HepG2 (cell line): ENCODE measurements around the gene TRIM25. TPM values are rescaled to one million over a fixed set of nuclear protein-coding genes. Genes with fewer than 3 reads are reported as not detected.

Experiments
- ATAC-seq: fragments of 200-7000 bp; cut with Tn5 transposase; 3 replicates; pipeline ENCODE4 v1.9.1; 2020; ENCODE audit warnings: mild to moderate bottlenecking, moderate library complexity
- BruUV-seq: library from RNA; stranded (reverse); fragments of 400-500 nt; replicated peaks from 2 replicates; lab custom pipeline; 2021; lab: Mats Ljungman, UMichigan
- CTCF ChIA-PET: fragments of 300-600 bp; formaldehyde crosslinking; extraction: SDS; loops from one replicate; lab custom pipeline; 2021; ENCODE audit warnings: low total read pairs, inconsistent platforms, low intra/inter-chr PET ratio; lab: Yijun Ruan, JAX
- POLR2A ChIA-PET: fragments of 350-600 bp; sonication (Branson Sonifier 250); formaldehyde crosslinking; loops from one replicate; lab custom pipeline; 2020; ENCODE audit warnings: antibody characterized with exemption, inconsistent platforms; lab: Yijun Ruan, JAX
- DNase-seq: peaks from one replicate; pipeline ENCODE4 v3.0.0-alpha.2; 2015; ENCODE audit warnings: low spot score
- FAIRE-seq: peaks from 3 replicates; lab custom pipeline; 2011; peaks lifted over from hg19 to GRCh38; lab: Jason Lieb, UNC
- H2AFZ ChIP-seq: one replicate; pipeline ENCODE4 v1.6.1; 2011; ENCODE audit warnings: low read length, inconsistent platforms
- H3K27ac ChIP-seq: fragments of 300-600 bp; 3 replicates; pipeline ENCODE4 v1.8.0; 2011; ENCODE audit warnings: mixed run types, mild to moderate bottlenecking, mixed read lengths, low read length, inconsistent platforms; ENCODE audit not compliant: insufficient read depth; ENCODE audit errors: extremely low read length
- H3K27me3 ChIP-seq, 2 experiments: fragments of 200-600 bp in 1 of 2; 2 replicates in 1 of 2; 3 replicates in 1 of 2; pipeline versions ENCODE4 v1.6.0 to v1.8.0; 2011; ENCODE audit warnings: low read length in 2 of 2, mild to moderate bottlenecking in 2 of 2, moderate library complexity in 2 of 2, inconsistent platforms in 1 of 2; ENCODE audit not compliant: insufficient read depth in 2 of 2, control insufficient read depth in 1 of 2
- H3K36me3 ChIP-seq, 2 experiments: fragments of 200-600 bp in 1 of 2; replicated peaks in 1 of 2; 2 replicates in 1 of 2; 3 replicates in 1 of 2; pipeline versions ENCODE4 v1.5.1 to v1.8.0; 2011; ENCODE audit warnings: low read length in 2 of 2, inconsistent platforms in 1 of 2; ENCODE audit not compliant: insufficient read depth in 2 of 2, control insufficient read depth in 1 of 2
- H3K4me1 ChIP-seq: 2 replicates; pipeline ENCODE4 v1.5.1; 2012; ENCODE audit warnings: low read length, inconsistent platforms; ENCODE audit not compliant: insufficient read depth
- H3K4me2 ChIP-seq: 2 replicates; pipeline ENCODE4 v1.6.0; 2011; ENCODE audit warnings: low read depth, low read length, inconsistent platforms
- H3K4me3 ChIP-seq, 3 experiments: fragments of 200-600 bp in 1 of 3; sonication (generic), shearing (Covaris generic) in 1 of 3; replicated peaks in 1 of 3; 2 replicates each; pipeline ENCODE4 v1.5.1; 2011 to 2016; ENCODE audit warnings: low read length in 3 of 3, inconsistent platforms in 2 of 3, low read depth in 2 of 3, mild to moderate bottlenecking in 2 of 3, control low read depth in 1 of 3, mixed read lengths in 1 of 3; ENCODE audit not compliant: insufficient read depth in 1 of 3
- H3K79me2 ChIP-seq: one replicate; pipeline ENCODE4 v1.6.1; 2011; ENCODE audit warnings: low read length, inconsistent platforms; ENCODE audit not compliant: insufficient read depth
- H3K9ac ChIP-seq: 2 replicates; pipeline ENCODE4 v1.6.0; 2011; ENCODE audit warnings: mild to moderate bottlenecking, low read depth, low read length, inconsistent platforms; ENCODE audit not compliant: insufficient read depth
- H3K9me3 ChIP-seq: 2 replicates; pipeline ENCODE4 v1.5.1; 2012; ENCODE audit warnings: mild to moderate bottlenecking, low read length
- H4K20me1 ChIP-seq: 2 replicates; pipeline ENCODE4 v1.6.0; 2011; ENCODE audit warnings: inconsistent platforms, mild to moderate bottlenecking, low read length, moderate library complexity; ENCODE audit not compliant: insufficient read depth
- LBX2 ChIP-seq: sonication (generic); formaldehyde crosslinking; IDR thresholded peaks from 2 replicates; pipeline ENCODE4 v1.5.0; 2020; ENCODE audit warnings: missing genetic modification reagents, mild to moderate bottlenecking, borderline replicate concordance
- MAFF ChIP-seq: IDR thresholded peaks from 2 replicates; pipeline ENCODE4 v1.6.1; 2011; ENCODE audit warnings: low read depth, low read length, improper control_type of control experiment
- MAFK ChIP-seq, 2 experiments: IDR thresholded peaks in 1 of 2; conservative IDR thresholded peaks in 1 of 2; 2 replicates each; pipeline ENCODE4 v1.6.1; 2011; ENCODE audit warnings: improper control_type of control experiment in 2 of 2, low read length in 2 of 2
- PATZ1 ChIP-seq: sonication (generic); formaldehyde crosslinking; IDR thresholded peaks from 2 replicates; pipeline ENCODE4 v1.4.0; 2020; ENCODE audit warnings: missing genetic modification reagents
- SIN3A ChIP-seq: IDR thresholded peaks from 2 replicates; pipeline ENCODE4 v1.6.1; 2011; ENCODE audit warnings: low read depth, mild to moderate bottlenecking, control low read depth, low read length, borderline replicate concordance
- ZKSCAN8 ChIP-seq: IDR thresholded peaks from 2 replicates; pipeline ENCODE4 v1.6.1; 2016; ENCODE audit warnings: borderline replicate concordance, missing genetic modification reagents, missing compliant biosample characterization
- WGBS: methylation state at CpG from one replicate; pipeline ENCODE4 v1.1.6; 2017; ENCODE audit warnings: low lambda C conversion rate; 5-methylcytosine and 5-hydroxymethylcytosine counted together
- in situ Hi-C: cut with HindIII; loops from 2 replicates; pipeline ENCODE4 v1.10.0; 2017; ENCODE audit warnings: low pct_unique_long_range_greater_than_20kb; ENCODE audit not compliant: extremely low pct_ligation_motif_present
- intact Hi-C: fragments of 100-400 bp; cut with micrococcal nuclease; formaldehyde crosslinking; loops from one replicate; pipeline ENCODE4 v1.10.0; 2022; ENCODE audit not compliant: unreplicated experiment
- polyA plus RNA-seq, 8 experiments: library from polyadenylated mRNA; depleted of rRNA in 3 of 8; stranded (reverse) in 7 of 8; unstranded in 1 of 8; fragments of >200 nt; fragmentation: Illumina TruSeq in 4 of 8; extraction: Trizol in 4 of 8; gene quantifications; 2 replicates each; pipeline versions ENCODE4 v1.2.1 to v1.2.3, GENCODE V29; 2011 to 2016; ENCODE audit warnings: low read depth in 4 of 8, missing spikeins in 1 of 8, mixed read lengths in 1 of 8; ENCODE audit not compliant: insufficient read depth in 1 of 8
- total RNA-seq, 5 experiments: library from RNA; depleted of rRNA; stranded (reverse); fragments of >200 nt; fragmentation: Illumina TruSeq; extraction: Trizol; gene quantifications; 2 replicates each; pipeline ENCODE4 v1.2.3, GENCODE V29; 2016; ENCODE audit warnings: low read depth in 1 of 5

The TRIM25 gene
- total and polyA plus RNA-seq, 2 of the 13 experiments (the other 11 are each of a cell fraction or from before 2014, with no cell fraction given): 30.8 to 42.2 TPM

- ATAC-seq (no peak), DNase-seq (no peak), FAIRE-seq (no peak)
- H3K4me3 ChIP-seq: no peak overlapping the region
- no peaks in the 10 kb centered on the region for H3K79me2 ChIP-seq
- ChIA-PET POLR2A (no interaction called here), CTCF (no interaction called here)
- BruUV-seq: no TSS peak
- no peaks in the 10 kb centered on the region for H4K20me1 ChIP-seq
- H3K36me3 ChIP-seq: peaks cover 20 to 80% of the 10 kb centered on the region in 2 experiments
- no peaks in the 10 kb centered on the region for H3K9me3 ChIP-seq
- no peak overlapping the region for H3K27ac ChIP-seq
- no peaks in the 10 kb centered on the region for H3K4me1 ChIP-seq
- intact Hi-C loops (loop anchor here (10.0 kb wide), 1 partner anchor 51 kb away; no protein-coding TSS in a partner anchor), in situ Hi-C loops (no loop called here)
- no peak for TF ChIP-seq LBX2 (CRISPR knock-in tag)
- TF ChIP-seq MAFK (conservative IDR thresholded peaks at IDR 0.05 in 1 of 2, IDR thresholded peaks at IDR 0.05 in 1 of 2; ENCODE audit: low read length in 2 of 2): peak; percentile 77 to 87
- TF ChIP-seq ZKSCAN8 (CRISPR knock-in tag): no peak
- no peak for TF ChIP-seq PATZ1 (CRISPR knock-in tag)
- no peak for TF ChIP-seq SIN3A
- peak; percentile 76 for TF ChIP-seq MAFF
- WGBS: 98% methylated on average over 3 of the region's 3 CpGs
- no peak overlapping the region for H3K9ac ChIP-seq
- no peaks in the 10 kb centered on the region for H3K27me3 ChIP-seq
- H2AFZ ChIP-seq: no peak overlapping the region
- H3K4me2 ChIP-seq: no peak overlapping the region
Observed at GRCh38 chr17:56945938-56946505, 32.2 kb upstream of the TRIM25 start.
